ENCODE data around the gene CADPS. TPM values are rescaled to one million over a fixed set of nuclear protein-coding genes. Genes with fewer than 3 reads are reported as not detected.

CADPS gene
- total RNA-seq, 4 donors from 2014 or later = 0.31 to 14.4 (median 5.2) TPM

- Histone ChIP-seq H3K27me3 (peaks cover under 1% of the 10 kb centered on the region), H3K9me3 (no peaks in the 10 kb centered on the region), H3K27ac (no peak overlapping the region), H3K36me3 (no peaks in the 10 kb centered on the region), H3K4me1 (no peaks in the 10 kb centered on the region), H3K4me3 (no peak overlapping the region)
- TF ChIP-seq EP300 (IDR thresholded peaks at IDR 0.05) = no peak
- TF ChIP-seq POLR2AphosphoS5 (IDR thresholded peaks at IDR 0.05) = no peak
- TF ChIP-seq POLR2A (IDR thresholded peaks at IDR 0.05) = no peak
- TF ChIP-seq CTCF (IDR thresholded peaks at IDR 0.05) = no peak
- 10 to 13% methylated on average over 6 of the region's 6 CpGs for WGBS, 2 donors (ENCODE audit: low coverage in 1 of 2)
- no peak for ATAC-seq
Observed at GRCh38 chr3:62625268-62625667, 249.9 kb downstream of the CADPS start.

- H3K4me3 ChIP-seq = no peak overlapping the region
- no peaks in the 10 kb centered on the region for H3K27me3 ChIP-seq
- H3K4me1 ChIP-seq = no peaks in the 10 kb centered on the region
- H3K36me3 ChIP-seq = no peaks in the 10 kb centered on the region
- ATAC-seq = no peak
- TF ChIP-seq POLR2AphosphoS5 (IDR thresholded peaks at IDR 0.05) = no peak
- no peak for TF ChIP-seq POLR2A (IDR thresholded peaks at IDR 0.05)
- TF ChIP-seq CTCF (IDR thresholded peaks at IDR 0.05) = no peak
- no peak for TF ChIP-seq EP300 (IDR thresholded peaks at IDR 0.05)
- no peaks in the 10 kb centered on the region for H3K9me3 ChIP-seq
- H3K27ac ChIP-seq = no peak overlapping the region
Observed at GRCh38 chr3:62624185-62624584, 251.0 kb downstream of the CADPS start.

GRCh38 chr3:62622553-62623174, 252.6 kb downstream of the CADPS start:
- H3K9me3 ChIP-seq = no peaks in the 10 kb centered on the region
- ATAC-seq = no peak
- H3K4me1 ChIP-seq = no peaks in the 10 kb centered on the region
- 41 to 42% methylated on average over 5 of the region's 5 CpGs for WGBS, 2 donors (ENCODE audit: low coverage in 1 of 2)
- TF ChIP-seq POLR2AphosphoS5 (IDR thresholded peaks at IDR 0.05) = no peak
- peak; percentile 32 to 63 (median 48) for TF ChIP-seq CTCF (IDR thresholded peaks at IDR 0.05)
- TF ChIP-seq EP300 (IDR thresholded peaks at IDR 0.05) = no peak
- TF ChIP-seq POLR2A (IDR thresholded peaks at IDR 0.05) = no peak
- H3K36me3 ChIP-seq = no peaks in the 10 kb centered on the region
- H3K27me3 ChIP-seq = peaks cover 4% of the 10 kb centered on the region
- H3K27ac ChIP-seq = no peak overlapping the region
- no peak overlapping the region for H3K4me3 ChIP-seq

- H3K9me3 ChIP-seq = no peaks in the 10 kb centered on the region
- H3K27me3 ChIP-seq = peaks cover 5% of the 10 kb centered on the region
- H3K4me1 ChIP-seq = no peaks in the 10 kb centered on the region
- H3K4me3 ChIP-seq = no peak overlapping the region
- H3K36me3 ChIP-seq = no peaks in the 10 kb centered on the region
- no peak for TF ChIP-seq POLR2AphosphoS5 (IDR thresholded peaks at IDR 0.05)
- TF ChIP-seq POLR2A (IDR thresholded peaks at IDR 0.05) = no peak
- no peak for TF ChIP-seq CTCF (IDR thresholded peaks at IDR 0.05)
- TF ChIP-seq EP300 (IDR thresholded peaks at IDR 0.05) = no peak
- H3K27ac ChIP-seq = no peak overlapping the region
- 32 to 60% methylated on average over 3 to 6 of the region's 6 CpGs for WGBS, 2 donors (ENCODE audit: low coverage in 1 of 2)
- ATAC-seq = no peak
Observed at GRCh38 chr3:62621925-62622324, 253.3 kb downstream of the CADPS start.

GRCh38 chr3:62621176-62621575, 254.0 kb downstream of the CADPS start:
- H3K27ac ChIP-seq = no peak overlapping the region
- no peak for TF ChIP-seq EP300 (IDR thresholded peaks at IDR 0.05)
- TF ChIP-seq CTCF (IDR thresholded peaks at IDR 0.05) = no peak
- no peak for TF ChIP-seq POLR2A (IDR thresholded peaks at IDR 0.05)
- TF ChIP-seq POLR2AphosphoS5 (IDR thresholded peaks at IDR 0.05) = no peak
- H3K4me1 ChIP-seq = no peaks in the 10 kb centered on the region
- H3K4me3 ChIP-seq = no peak overlapping the region
- no peaks in the 10 kb centered on the region for H3K9me3 ChIP-seq
- H3K27me3 ChIP-seq = peaks cover 5% of the 10 kb centered on the region
- H3K36me3 ChIP-seq = no peaks in the 10 kb centered on the region
- no peak for ATAC-seq
- WGBS, 2 donors (ENCODE audit: low coverage in 1 of 2) = 60% methylated on average over 3 of the region's 3 CpGs; no CpG with 5 or more reads in 1 of the 2 donors
